SK-N-SH treated with all-trans-retinoic acid at 6 μM for 48 hours (cell line): Measurements from ENCODE around the gene ZNF606.

ENCODE experiments used
- ESRRG ChIP-seq: fragments of 250-450 bp; sonication (Bioruptor Pico); IDR thresholded peaks from 2 replicates; pipeline ENCODE4 v1.6.1; 2021; ENCODE audit warnings: mild to moderate bottlenecking
- ISL1 ChIP-seq: fragments of 250-450 bp; sonication (Bioruptor Pico); IDR thresholded peaks from 2 replicates; pipeline ENCODE4 v2.1.2; 2022; ENCODE audit warnings: mild to moderate bottlenecking, moderate library complexity
- OSR1 ChIP-seq: fragments of 250-450 bp; sonication (Bioruptor Pico); IDR thresholded peaks from 2 replicates; pipeline ENCODE4 v1.8.0; 2022; ENCODE audit warnings: moderate library complexity, mild to moderate bottlenecking, inconsistent platforms
- PPARA ChIP-seq: fragments of 250-450 bp; sonication (Bioruptor Pico); IDR thresholded peaks from 2 replicates; pipeline ENCODE4 v1.5.0; 2020; ENCODE audit warnings: mild to moderate bottlenecking, borderline replicate concordance
- RARB ChIP-seq: fragments of 250-450 bp; sonication (Bioruptor Pico); IDR thresholded peaks from 2 replicates; pipeline ENCODE4 v1.8.0; 2021; ENCODE audit warnings: mild to moderate bottlenecking, moderate library complexity
- TCF4 ChIP-seq: fragments of 250-450 bp; sonication (Bioruptor Pico); IDR thresholded peaks from 2 replicates; pipeline ENCODE4 v1.8.0; 2021; ENCODE audit warnings: mild to moderate bottlenecking, moderate library complexity, borderline replicate concordance
- ZC3H10 ChIP-seq: fragments of 250-450 bp; sonication (Bioruptor Pico); IDR thresholded peaks from 2 replicates; pipeline ENCODE4 v1.5.1; 2021; ENCODE audit warnings: mild to moderate bottlenecking, moderate library complexity
- ZFP3 ChIP-seq: fragments of 250-450 bp; sonication (Bioruptor Pico); IDR thresholded peaks from 2 replicates; pipeline ENCODE4 v1.5.0; 2020; ENCODE audit warnings: mild to moderate bottlenecking, moderate library complexity
- ZNF565 ChIP-seq: fragments of 450-650 bp; formaldehyde crosslinking; conservative IDR thresholded peaks from 2 replicates; pipeline ENCODE4 v1.5.0; 2020; ENCODE audit warnings: low read depth, mild to moderate bottlenecking, moderate library complexity
- ZNF70 ChIP-seq: fragments of 450-650 bp; formaldehyde crosslinking; IDR thresholded peaks from 2 replicates; pipeline ENCODE4 v1.5.0; 2020; ENCODE audit warnings: mild to moderate bottlenecking, moderate library complexity
- TF ChIP-seq, protein P1 (sequence below): fragments of 250-450 bp; sonication (Bioruptor Pico); IDR thresholded peaks from 2 replicates; pipeline ENCODE4 v1.5.0; 2020; ENCODE audit warnings: mild to moderate bottlenecking, moderate library complexity

DNA sequence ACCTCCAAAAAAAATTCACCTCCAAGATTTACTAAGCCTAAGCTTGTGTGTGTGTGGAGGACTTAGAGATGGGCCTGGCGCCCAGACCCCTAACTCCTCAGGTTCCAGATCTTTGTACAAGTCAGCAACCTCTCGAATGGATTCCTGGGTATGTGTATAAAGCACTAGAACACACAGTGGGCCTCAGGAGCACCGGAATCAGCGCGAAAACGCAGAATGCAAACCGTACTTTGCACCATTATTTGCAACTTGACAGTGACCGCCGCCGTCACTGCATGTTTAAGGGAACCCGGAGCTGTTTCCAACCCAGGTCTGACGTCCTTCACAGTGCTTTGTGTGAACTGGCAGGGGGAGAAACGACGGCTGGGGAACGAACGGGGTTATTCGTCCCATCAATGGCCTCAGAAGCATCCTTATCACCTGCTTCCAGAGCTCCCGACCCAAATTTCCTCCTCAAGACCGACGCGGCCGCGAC lies 688 bp downstream of the ZNF606 start:
- TF ChIP-seq ESRRG (no peak), TCF4 (CRISPR knock-in tag) (no peak), ZFP3 (CRISPR knock-in tag) (no peak), RARB (CRISPR knock-in tag) (no peak), ZC3H10 (CRISPR knock-in tag) (no peak), PPARA (CRISPR knock-in tag) (no peak), ZNF565 (no peak), OSR1 (CRISPR knock-in tag) (no peak), ISL1 (CRISPR knock-in tag) (no peak), ZNF70 (CRISPR knock-in tag) (no peak)
- TF ChIP-seq, protein P1, sequence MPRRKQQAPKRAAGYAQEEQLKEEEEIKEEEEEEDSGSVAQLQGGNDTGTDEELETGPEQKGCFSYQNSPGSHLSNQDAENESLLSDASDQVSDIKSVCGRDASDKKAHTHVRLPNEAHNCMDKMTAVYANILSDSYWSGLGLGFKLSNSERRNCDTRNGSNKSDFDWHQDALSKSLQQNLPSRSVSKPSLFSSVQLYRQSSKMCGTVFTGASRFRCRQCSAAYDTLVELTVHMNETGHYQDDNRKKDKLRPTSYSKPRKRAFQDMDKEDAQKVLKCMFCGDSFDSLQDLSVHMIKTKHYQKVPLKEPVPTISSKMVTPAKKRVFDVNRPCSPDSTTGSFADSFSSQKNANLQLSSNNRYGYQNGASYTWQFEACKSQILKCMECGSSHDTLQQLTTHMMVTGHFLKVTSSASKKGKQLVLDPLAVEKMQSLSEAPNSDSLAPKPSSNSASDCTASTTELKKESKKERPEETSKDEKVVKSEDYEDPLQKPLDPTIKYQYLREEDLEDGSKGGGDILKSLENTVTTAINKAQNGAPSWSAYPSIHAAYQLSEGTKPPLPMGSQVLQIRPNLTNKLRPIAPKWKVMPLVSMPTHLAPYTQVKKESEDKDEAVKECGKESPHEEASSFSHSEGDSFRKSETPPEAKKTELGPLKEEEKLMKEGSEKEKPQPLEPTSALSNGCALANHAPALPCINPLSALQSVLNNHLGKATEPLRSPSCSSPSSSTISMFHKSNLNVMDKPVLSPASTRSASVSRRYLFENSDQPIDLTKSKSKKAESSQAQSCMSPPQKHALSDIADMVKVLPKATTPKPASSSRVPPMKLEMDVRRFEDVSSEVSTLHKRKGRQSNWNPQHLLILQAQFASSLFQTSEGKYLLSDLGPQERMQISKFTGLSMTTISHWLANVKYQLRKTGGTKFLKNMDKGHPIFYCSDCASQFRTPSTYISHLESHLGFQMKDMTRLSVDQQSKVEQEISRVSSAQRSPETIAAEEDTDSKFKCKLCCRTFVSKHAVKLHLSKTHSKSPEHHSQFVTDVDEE (CRISPR knock-in tag): no peak
